Measurements from ENCODE around the gene FCAMR. TPM values are rescaled to one million over a fixed set of nuclear protein-coding genes. Genes with fewer than 3 reads are reported as not detected.

The FCAMR gene
- total RNA-seq, 1 donor from 2014 or later: not detected

- Histone ChIP-seq H3K27me3 (ENCODE audit: control insufficient read depth, insufficient read depth, low read length) (no peaks in the 10 kb centered on the region), H3K36me3 (ENCODE audit: control insufficient read depth, insufficient read depth, low read length) (no peaks in the 10 kb centered on the region), H3K4me3 (ENCODE audit: low read depth, low read length) (no peak overlapping the region)
- no peak for DNase-seq (ENCODE audit: low read depth)
- TF ChIP-seq CTCF (IDR thresholded peaks at IDR 0.05; ENCODE audit: insufficient read depth, low read length, poor library complexity, severe bottlenecking): no peak
Observed at GRCh38 chr1:207015791-207016190, 45.5 kb upstream of the FCAMR start.

GRCh38 chr1:207014728-207015127, 44.5 kb upstream of the FCAMR start:
- DNase-seq (ENCODE audit: low read depth): no peak
- H3K27me3 ChIP-seq (ENCODE audit: control insufficient read depth, insufficient read depth, low read length): no peaks in the 10 kb centered on the region
- TF ChIP-seq CTCF (IDR thresholded peaks at IDR 0.05; ENCODE audit: insufficient read depth, low read length, poor library complexity, severe bottlenecking): no peak
- H3K4me3 ChIP-seq (ENCODE audit: low read depth, low read length): no peak overlapping the region
- H3K36me3 ChIP-seq (ENCODE audit: control insufficient read depth, insufficient read depth, low read length): no peaks in the 10 kb centered on the region

GRCh38 chr1:207013321-207014085, 43.2 kb upstream of the FCAMR start:
- no peak for DNase-seq (ENCODE audit: low read depth)
- no peaks in the 10 kb centered on the region for H3K27me3 ChIP-seq (ENCODE audit: control insufficient read depth, insufficient read depth, low read length)
- TF ChIP-seq CTCF (IDR thresholded peaks at IDR 0.05; ENCODE audit: insufficient read depth, low read length, poor library complexity, severe bottlenecking): no peak
- no peak overlapping the region for H3K4me3 ChIP-seq (ENCODE audit: low read depth, low read length)
- H3K36me3 ChIP-seq (ENCODE audit: control insufficient read depth, insufficient read depth, low read length): no peaks in the 10 kb centered on the region

- Histone ChIP-seq H3K4me3 (ENCODE audit: low read depth, low read length) (no peak overlapping the region), H3K36me3 (ENCODE audit: control insufficient read depth, insufficient read depth, low read length) (no peaks in the 10 kb centered on the region), H3K27me3 (ENCODE audit: control insufficient read depth, insufficient read depth, low read length) (no peaks in the 10 kb centered on the region)
- TF ChIP-seq CTCF (IDR thresholded peaks at IDR 0.05; ENCODE audit: insufficient read depth, low read length, poor library complexity, severe bottlenecking): no peak
- DNase-seq (ENCODE audit: low read depth): no peak
Observed at GRCh38 chr1:207010726-207011125, 40.5 kb upstream of the FCAMR start.

GRCh38 chr1:207009945-207010344, 39.7 kb upstream of the FCAMR start:
- Histone ChIP-seq H3K4me3 (ENCODE audit: low read depth, low read length) (no peak overlapping the region), H3K36me3 (ENCODE audit: control insufficient read depth, insufficient read depth, low read length) (no peaks in the 10 kb centered on the region), H3K27me3 (ENCODE audit: control insufficient read depth, insufficient read depth, low read length) (no peaks in the 10 kb centered on the region)
- no peak for DNase-seq (ENCODE audit: low read depth)
- no peak for TF ChIP-seq CTCF (IDR thresholded peaks at IDR 0.05; ENCODE audit: insufficient read depth, low read length, poor library complexity, severe bottlenecking)

Measured in kidney epithelial cell (primary cell).